Peyer's patch (tissue), 4 donors: ENCODE data around the gene DSG2.

Experiments used
- POLR2A ChIP-seq, 2 donors: fragments of 450-650 bp; IDR thresholded peaks; one replicate each; pipeline ENCODE4 v1.5.1; 2017; ENCODE audit warnings: antibody characterized with exemption in 2 of 2, mild to moderate bottlenecking in 2 of 2, moderate library complexity in 2 of 2
- TF ChIP-seq, protein P1 (sequence below), 6 experiments: fragments of 450-650 bp in 4 of 6; fragments of 200-600 bp in 2 of 6; sonication (generic) in 1 of 6; IDR thresholded peaks; one replicate each; pipeline ENCODE4 v1.5.1; 2017 to 2019; ENCODE audit warnings: antibody characterized with exemption in 6 of 6, mild to moderate bottlenecking in 3 of 6, moderate library complexity in 1 of 6

DNA sequence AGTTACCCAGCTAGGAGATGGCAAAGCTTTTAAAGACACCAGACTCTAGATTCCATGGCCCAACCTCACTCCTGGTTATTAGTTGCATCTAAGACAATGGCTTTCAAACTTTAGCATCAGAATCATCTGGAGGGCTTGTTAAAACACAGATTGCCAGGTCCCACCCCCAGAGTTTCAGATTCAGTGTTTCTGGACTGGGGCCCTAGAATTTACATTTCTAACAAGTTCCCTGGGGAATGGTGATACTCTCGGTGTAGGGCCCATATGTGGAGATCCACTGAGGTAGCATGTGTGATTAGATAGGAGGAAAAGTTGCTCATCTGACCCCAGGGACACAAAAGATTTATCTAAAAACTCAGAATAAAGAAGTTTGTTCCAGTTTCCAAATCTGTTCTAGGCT is 79.2 kb downstream of the DSG2 start:
- no peak for TF ChIP-seq POLR2A (IDR thresholded peaks at IDR 0.05)
- TF ChIP-seq, protein P1, sequence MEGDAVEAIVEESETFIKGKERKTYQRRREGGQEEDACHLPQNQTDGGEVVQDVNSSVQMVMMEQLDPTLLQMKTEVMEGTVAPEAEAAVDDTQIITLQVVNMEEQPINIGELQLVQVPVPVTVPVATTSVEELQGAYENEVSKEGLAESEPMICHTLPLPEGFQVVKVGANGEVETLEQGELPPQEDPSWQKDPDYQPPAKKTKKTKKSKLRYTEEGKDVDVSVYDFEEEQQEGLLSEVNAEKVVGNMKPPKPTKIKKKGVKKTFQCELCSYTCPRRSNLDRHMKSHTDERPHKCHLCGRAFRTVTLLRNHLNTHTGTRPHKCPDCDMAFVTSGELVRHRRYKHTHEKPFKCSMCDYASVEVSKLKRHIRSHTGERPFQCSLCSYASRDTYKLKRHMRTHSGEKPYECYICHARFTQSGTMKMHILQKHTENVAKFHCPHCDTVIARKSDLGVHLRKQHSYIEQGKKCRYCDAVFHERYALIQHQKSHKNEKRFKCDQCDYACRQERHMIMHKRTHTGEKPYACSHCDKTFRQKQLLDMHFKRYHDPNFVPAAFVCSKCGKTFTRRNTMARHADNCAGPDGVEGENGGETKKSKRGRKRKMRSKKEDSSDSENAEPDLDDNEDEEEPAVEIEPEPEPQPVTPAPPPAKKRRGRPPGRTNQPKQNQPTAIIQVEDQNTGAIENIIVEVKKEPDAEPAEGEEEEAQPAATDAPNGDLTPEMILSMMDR (IDR thresholded peaks at IDR 0.05), result no peak
